ENCODE results near the gene PAQR8. TPM values are rescaled to one million over a fixed set of nuclear protein-coding genes. Genes with fewer than 3 reads are reported as not detected.

Gene PAQR8
- total and polyA plus RNA-seq, 11 donors = 1.3 to 7.5 (median 3.6) TPM

DNA sequence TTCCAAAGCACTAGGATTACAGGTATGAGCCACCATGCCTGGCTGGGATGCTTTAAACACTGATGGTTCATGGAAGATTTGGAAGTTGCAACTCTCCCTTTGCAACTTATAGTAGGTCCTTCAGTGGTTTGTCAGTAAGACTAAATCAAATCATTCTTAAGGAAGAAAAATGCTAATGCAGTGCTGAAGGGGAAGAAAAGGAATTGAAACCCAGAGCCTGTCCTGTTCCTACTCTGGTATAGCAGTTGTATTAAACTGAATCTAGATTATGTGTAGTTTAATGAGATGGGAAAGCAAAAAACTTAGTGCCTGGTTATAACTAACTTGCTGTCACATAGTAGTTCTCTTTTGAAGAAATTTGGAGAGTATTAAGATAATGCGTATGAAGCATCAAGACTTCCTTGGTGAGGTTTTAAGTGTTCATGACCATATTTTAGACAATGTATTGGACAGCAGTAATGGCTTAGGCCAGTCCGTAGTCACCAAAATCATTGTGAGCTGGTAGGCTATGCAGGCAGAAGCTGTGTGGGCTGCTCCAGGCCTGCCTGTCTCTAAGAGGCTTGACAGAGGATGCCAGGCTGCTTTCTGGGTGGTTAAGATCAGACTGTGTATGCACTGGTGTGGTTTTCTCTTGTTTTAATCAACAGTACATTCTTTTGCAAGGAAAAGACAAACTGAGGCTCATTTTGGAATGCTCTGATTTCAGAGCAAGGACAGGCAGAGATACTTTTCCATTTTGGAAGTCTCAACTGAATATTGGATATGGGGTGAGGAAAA, 14.0 kb downstream of the PAQR8 start:
- H3K4me1 ChIP-seq = peaks cover 0 to 32% (median 13%) of the 10 kb centered on the region in 12 donors
- 68 to 96% (median 86%) methylated on average over 2 of the region's 2 CpGs for WGBS, 4 donors

DNA sequence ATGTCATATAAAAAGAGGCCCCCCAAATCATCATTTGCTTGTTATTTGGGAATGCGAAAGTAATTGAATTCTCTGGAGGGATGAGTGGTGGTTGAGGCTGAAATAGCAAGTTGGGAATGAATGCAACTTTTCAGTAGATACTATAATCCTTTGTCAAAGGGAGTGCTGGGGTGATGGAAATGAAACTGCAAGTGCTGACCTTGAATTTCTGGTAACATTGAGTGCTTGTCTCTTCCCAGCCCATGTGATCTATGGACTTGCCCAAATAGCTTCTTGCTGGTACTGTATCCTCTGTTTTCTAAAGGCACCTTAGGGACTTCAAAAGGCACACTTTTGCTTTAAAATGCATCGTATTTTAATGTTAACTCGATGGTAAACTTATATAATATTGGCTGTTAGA, 14.8 kb downstream of the PAQR8 start:
- H3K4me1 ChIP-seq = peaks cover 0 to 32% (median 13%) of the 10 kb centered on the region in 12 donors
- H3K9me3 ChIP-seq = peaks cover 0 to 3% (median 0%) of the 10 kb centered on the region in 12 donors
- H3K27me3 ChIP-seq = no peaks in the 10 kb centered on the region
- peak; percentile 58 to 68 (median 66) for ATAC-seq
- no peaks in the 10 kb centered on the region for H3K36me3 ChIP-seq
- peak overlapping the region in 2 of 12 donors; percentile 21 to 66 for H3K27ac ChIP-seq
- WGBS, 4 donors = 83 to 94% (median 87%) methylated on average over 3 of the region's 3 CpGs
- DNase-seq = no peak
- H3K4me3 ChIP-seq = no peak overlapping the region
- intact Hi-C loops (cut with DNase I) = no loop called here
- TF ChIP-seq, protein P1, sequence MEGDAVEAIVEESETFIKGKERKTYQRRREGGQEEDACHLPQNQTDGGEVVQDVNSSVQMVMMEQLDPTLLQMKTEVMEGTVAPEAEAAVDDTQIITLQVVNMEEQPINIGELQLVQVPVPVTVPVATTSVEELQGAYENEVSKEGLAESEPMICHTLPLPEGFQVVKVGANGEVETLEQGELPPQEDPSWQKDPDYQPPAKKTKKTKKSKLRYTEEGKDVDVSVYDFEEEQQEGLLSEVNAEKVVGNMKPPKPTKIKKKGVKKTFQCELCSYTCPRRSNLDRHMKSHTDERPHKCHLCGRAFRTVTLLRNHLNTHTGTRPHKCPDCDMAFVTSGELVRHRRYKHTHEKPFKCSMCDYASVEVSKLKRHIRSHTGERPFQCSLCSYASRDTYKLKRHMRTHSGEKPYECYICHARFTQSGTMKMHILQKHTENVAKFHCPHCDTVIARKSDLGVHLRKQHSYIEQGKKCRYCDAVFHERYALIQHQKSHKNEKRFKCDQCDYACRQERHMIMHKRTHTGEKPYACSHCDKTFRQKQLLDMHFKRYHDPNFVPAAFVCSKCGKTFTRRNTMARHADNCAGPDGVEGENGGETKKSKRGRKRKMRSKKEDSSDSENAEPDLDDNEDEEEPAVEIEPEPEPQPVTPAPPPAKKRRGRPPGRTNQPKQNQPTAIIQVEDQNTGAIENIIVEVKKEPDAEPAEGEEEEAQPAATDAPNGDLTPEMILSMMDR (IDR thresholded peaks at IDR 0.05) = no peak
- TF ChIP-seq POLR2A (IDR thresholded peaks at IDR 0.05) = no peak

More for the DNA sequence above, 14.0 kb downstream of the PAQR8 start:
- intact Hi-C loops (cut with DNase I) = no loop called here
- no peak for ATAC-seq
- no peak for DNase-seq
- peak overlapping the region in 2 of 12 donors; percentile 10 to 66 for H3K27ac ChIP-seq
- TF ChIP-seq POLR2A (IDR thresholded peaks at IDR 0.05) = no peak
- TF ChIP-seq, protein P1 (IDR thresholded peaks at IDR 0.05) = no peak
- H3K36me3 ChIP-seq = peaks cover 0 to 4% (median 0%) of the 10 kb centered on the region in 9 donors
- no peaks in the 10 kb centered on the region for H3K27me3 ChIP-seq
- H3K4me3 ChIP-seq = no peak overlapping the region
- peaks cover 0 to 3% (median 0%) of the 10 kb centered on the region in 12 donors for H3K9me3 ChIP-seq

DNA sequence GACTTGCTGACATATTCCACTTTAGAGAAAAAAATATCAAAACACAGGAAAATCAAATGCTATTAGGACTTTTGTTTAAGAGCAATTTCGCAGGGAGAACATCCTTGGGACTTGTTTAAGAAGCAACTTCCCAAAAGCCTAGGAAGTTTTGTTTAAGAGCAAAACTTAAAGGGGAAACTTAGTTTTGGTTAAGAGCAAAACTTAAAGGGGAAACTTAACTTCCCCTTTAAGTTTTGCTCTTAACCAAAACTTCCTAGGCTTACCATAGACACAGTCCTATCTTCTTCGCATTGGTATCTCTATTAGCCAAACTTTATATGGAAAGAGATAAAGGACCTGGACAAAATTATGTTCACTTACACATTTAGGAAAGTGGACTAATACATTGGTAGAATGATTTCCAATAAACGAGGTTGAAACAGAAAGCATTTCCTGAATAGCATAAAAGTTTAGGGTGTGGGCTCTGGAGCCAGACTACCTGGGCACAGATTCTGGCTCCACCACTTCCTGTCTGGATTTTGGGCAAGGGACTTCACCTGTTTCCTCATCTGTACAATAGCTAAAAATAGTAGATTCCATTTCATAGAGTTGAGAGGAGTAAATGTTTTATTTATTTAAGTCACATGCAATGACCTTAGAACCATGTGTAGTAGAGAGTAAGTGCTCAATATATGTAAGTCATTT, 15.7 kb downstream of the PAQR8 start:
- no peaks in the 10 kb centered on the region for H3K27me3 ChIP-seq
- H3K4me3 ChIP-seq = no peak overlapping the region
- ATAC-seq (no peak), DNase-seq (no peak)
- no peak for TF ChIP-seq POLR2A (IDR thresholded peaks at IDR 0.05)
- TF ChIP-seq, protein P1 (IDR thresholded peaks at IDR 0.05) = no peak
- H3K36me3 ChIP-seq = no peaks in the 10 kb centered on the region
- peaks cover 0 to 32% (median 12%) of the 10 kb centered on the region in 12 donors for H3K4me1 ChIP-seq
- intact Hi-C loops (cut with DNase I) = no loop called here
- peaks cover 0 to 3% (median 0%) of the 10 kb centered on the region in 12 donors for H3K9me3 ChIP-seq
- 51 to 68% (median 62%) methylated on average over 3 of the region's 3 CpGs for WGBS, 4 donors
- H3K27ac ChIP-seq = peak overlapping the region in 1 of 12 donors; percentile 66

DNA sequence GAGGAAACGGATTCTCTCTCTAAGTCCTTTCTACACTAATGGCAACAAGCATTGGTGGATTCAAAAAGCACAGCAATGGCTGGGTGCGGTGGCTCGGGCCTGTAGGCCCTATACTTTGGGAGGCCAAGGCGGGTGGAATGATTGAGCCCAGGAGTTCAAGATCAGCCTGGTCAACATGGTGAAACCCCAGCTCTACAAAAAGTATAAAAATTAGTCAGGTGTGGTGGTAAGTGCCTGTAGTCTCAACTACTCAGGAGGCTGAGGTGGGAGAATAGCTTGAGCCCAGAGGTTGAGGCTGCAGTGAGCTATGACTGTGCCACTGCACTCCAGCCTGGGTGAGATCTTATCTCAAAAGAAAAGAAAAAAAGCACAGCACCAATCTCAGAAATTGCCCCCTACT, 19.3 kb downstream of the PAQR8 start:
- WGBS, 4 donors = 83 to 96% (median 94%) methylated on average over 4 of the region's 4 CpGs
- no peaks in the 10 kb centered on the region for H3K9me3 ChIP-seq
- peaks cover 0 to 21% (median 11%) of the 10 kb centered on the region in 12 donors for H3K4me1 ChIP-seq
- no peaks in the 10 kb centered on the region for H3K36me3 ChIP-seq
- ATAC-seq (no peak), DNase-seq (no peak)
- intact Hi-C loops (cut with DNase I) = no loop called here
- H3K27ac ChIP-seq = no peak overlapping the region
- no peaks in the 10 kb centered on the region for H3K27me3 ChIP-seq
- no peak for TF ChIP-seq POLR2A (IDR thresholded peaks at IDR 0.05)
- TF ChIP-seq, protein P1 (IDR thresholded peaks at IDR 0.05) = no peak
- no peak overlapping the region for H3K4me3 ChIP-seq

All from heart left ventricle (tissue), 16 donors.